ENCODE results near the gene BDKRB2.

The BDKRB2 gene

GRCh38 chr14:96255501-96256366, 51.1 kb downstream of the BDKRB2 start, which contains the start of gene BDKRB1:
Gene BDKRB1, plus strand, starts transcription at chr14:96256210. Its CDS starts 7,473 bp downstream, at chr14:96263683.
- DNase-seq = no peak

- DNase-seq = no peak
Measured at GRCh38 chr14:96256407-96256806, 51.8 kb downstream of the BDKRB2 start.

- no peak for DNase-seq
Measured at GRCh38 chr14:96257056-96257455, 52.4 kb downstream of the BDKRB2 start.

- no peak for DNase-seq
Measured at GRCh38 chr14:96257900-96258299, 53.3 kb downstream of the BDKRB2 start.

GRCh38 chr14:96260341-96260821, 55.7 kb downstream of the BDKRB2 start:
- no peak for DNase-seq

GRCh38 chr14:96261053-96261452, 56.4 kb downstream of the BDKRB2 start:
- DNase-seq = no peak

- DNase-seq = no peak
Measured at GRCh38 chr14:96261772-96262655, 57.4 kb downstream of the BDKRB2 start.

GRCh38 chr14:96263347-96264199, 58.9 kb downstream of the BDKRB2 start:
- DNase-seq = no peak

GRCh38 chr14:96264200-96264553, 59.5 kb downstream of the BDKRB2 start:
- DNase-seq = no peak

GRCh38 chr14:96264853-96265252, 60.2 kb downstream of the BDKRB2 start:
- DNase-seq = no peak

GRCh38 chr14:96265383-96266095, 60.9 kb downstream of the BDKRB2 start:
- no peak for DNase-seq

- no peak for DNase-seq
Measured at GRCh38 chr14:96267336-96267735, 62.7 kb downstream of the BDKRB2 start.

- no peak for DNase-seq
Measured at GRCh38 chr14:96267916-96268315, 63.3 kb downstream of the BDKRB2 start.

- DNase-seq = no peak
Measured at GRCh38 chr14:96268431-96269358, 64.1 kb downstream of the BDKRB2 start.

GRCh38 chr14:96269359-96269710, 64.7 kb downstream of the BDKRB2 start:
- no peak for DNase-seq

GRCh38 chr14:96270565-96271420, 66.2 kb downstream of the BDKRB2 start:
- DNase-seq = no peak

- no peak for DNase-seq
Measured at GRCh38 chr14:96271421-96271762, 66.8 kb downstream of the BDKRB2 start.

- DNase-seq = no peak
Measured at GRCh38 chr14:96272777-96273473, 68.3 kb downstream of the BDKRB2 start.

- DNase-seq = no peak
Measured at GRCh38 chr14:96273629-96274028, 69.0 kb downstream of the BDKRB2 start.
